RWPE2 (cell line): ENCODE results near the gene TTYH1.

ENCODE experiments used
- ATAC-seq: fragments of 200-7000 bp; cut with Tn5 transposase; 3 replicates; pipeline ENCODE4 v1.9.1; 2021; ENCODE audit warnings: low read depth
- DNase-seq: peaks from one replicate; pipeline ENCODE4 v3.0.0-alpha.2; 2020; ENCODE audit warnings: low spot score
- H3K27ac ChIP-seq: fragments of 450-650 bp; 2 replicates; pipeline ENCODE4 v1.5.1; 2017; ENCODE audit warnings: mild to moderate bottlenecking; ENCODE audit not compliant: poor library complexity, severe bottlenecking
- H3K27me3 ChIP-seq: fragments of 250-450 bp; sonication (Bioruptor Pico); 2 replicates; pipeline ENCODE4 v1.5.1; 2021; ENCODE audit warnings: mild to moderate bottlenecking, moderate library complexity; ENCODE audit not compliant: insufficient read depth, poor library complexity, severe bottlenecking
- H3K36me3 ChIP-seq: fragments of 250-450 bp; sonication (Bioruptor Pico); 2 replicates; pipeline ENCODE4 v1.5.1; 2020; ENCODE audit warnings: low read depth, mild to moderate bottlenecking, moderate library complexity
- H3K4me1 ChIP-seq: fragments of 250-450 bp; sonication (Bioruptor Pico); 2 replicates; pipeline ENCODE4 v1.5.1; 2021; ENCODE audit warnings: mild to moderate bottlenecking, moderate library complexity; ENCODE audit not compliant: insufficient read depth, poor library complexity, severe bottlenecking
- H3K4me3 ChIP-seq: fragments of 250-450 bp; sonication (Bioruptor Pico); 2 replicates; pipeline ENCODE4 v1.5.1; 2021; ENCODE audit warnings: mild to moderate bottlenecking, moderate library complexity; ENCODE audit not compliant: severe bottlenecking
- H3K9me3 ChIP-seq: fragments of 250-450 bp; sonication (Bioruptor Pico); 2 replicates; pipeline ENCODE4 v1.5.1; 2021; ENCODE audit warnings: mild to moderate bottlenecking, moderate library complexity; ENCODE audit not compliant: severe bottlenecking
- CTCF ChIP-seq: fragments of 450-650 bp; IDR thresholded peaks from one replicate; pipeline ENCODE4 v1.5.1; 2017; ENCODE audit warnings: mild to moderate bottlenecking, moderate library complexity; ENCODE audit not compliant: poor library complexity, severe bottlenecking

The TTYH1 gene

GRCh38 chr19:54400913-54401312, 14.4 kb upstream of the TTYH1 start:
- Histone ChIP-seq H3K27me3 (no peaks in the 10 kb centered on the region), H3K36me3 (no peaks in the 10 kb centered on the region), H3K4me1 (no peaks in the 10 kb centered on the region), H3K27ac (no peak overlapping the region), H3K9me3 (no peaks in the 10 kb centered on the region), H3K4me3 (no peak overlapping the region)
- ATAC-seq: no peak
- DNase-seq: no peak
- no peak for TF ChIP-seq CTCF

GRCh38 chr19:54403054-54403453, 12.2 kb upstream of the TTYH1 start:
- DNase-seq: no peak

GRCh38 chr19:54405628-54406027, 9.6 kb upstream of the TTYH1 start:
- H3K9me3 ChIP-seq: no peaks in the 10 kb centered on the region
- ATAC-seq (no peak), DNase-seq (no peak)
- H3K4me1 ChIP-seq: no peaks in the 10 kb centered on the region
- H3K27me3 ChIP-seq: no peaks in the 10 kb centered on the region
- TF ChIP-seq CTCF: no peak
- H3K4me3 ChIP-seq: no peak overlapping the region
- no peak overlapping the region for H3K27ac ChIP-seq
- no peaks in the 10 kb centered on the region for H3K36me3 ChIP-seq

More at GRCh38 chr19:54403054-54403453, 12.2 kb upstream of the TTYH1 start:
- Histone ChIP-seq H3K27ac (no peak overlapping the region), H3K36me3 (no peaks in the 10 kb centered on the region), H3K9me3 (no peaks in the 10 kb centered on the region), H3K4me1 (no peaks in the 10 kb centered on the region), H3K27me3 (no peaks in the 10 kb centered on the region), H3K4me3 (no peak overlapping the region)
- TF ChIP-seq CTCF: no peak
- ATAC-seq: no peak

GRCh38 chr19:54407780-54408179, 7.5 kb upstream of the TTYH1 start:
- no peak for DNase-seq
- Histone ChIP-seq H3K27me3 (no peaks in the 10 kb centered on the region), H3K9me3 (no peaks in the 10 kb centered on the region), H3K27ac (no peak overlapping the region), H3K4me1 (no peaks in the 10 kb centered on the region), H3K36me3 (no peaks in the 10 kb centered on the region), H3K4me3 (no peak overlapping the region)
- ATAC-seq: no peak
- TF ChIP-seq CTCF: no peak

- no peak for TF ChIP-seq CTCF
- no peak for ATAC-seq
- Histone ChIP-seq H3K4me1 (no peaks in the 10 kb centered on the region), H3K36me3 (no peaks in the 10 kb centered on the region), H3K27ac (no peak overlapping the region), H3K9me3 (no peaks in the 10 kb centered on the region), H3K4me3 (no peak overlapping the region), H3K27me3 (no peaks in the 10 kb centered on the region)
- DNase-seq: no peak
Measured at GRCh38 chr19:54408456-54409026, 6.7 kb upstream of the TTYH1 start.
